Progenitor cell of endocrine pancreas (in vitro differentiated cells): ENCODE measurements around the gene TLCD5. TPM values are rescaled to one million over a fixed set of nuclear protein-coding genes. Genes with fewer than 3 reads are reported as not detected.

ENCODE experiments used
- DNase-seq: peaks from one replicate; pipeline ENCODE4 v3.0.0; 2021; ENCODE audit warnings: low spot score; ENCODE audit not compliant: unreplicated experiment
- H3K27ac Mint-ChIP-seq: 2 replicates; pipeline ENCODE4 v1.8.0; 2021; ENCODE audit warnings: mild to moderate bottlenecking, moderate library complexity, mixed read lengths
- H3K27me3 Mint-ChIP-seq: 2 replicates; pipeline ENCODE4 v1.8.0; 2021; ENCODE audit warnings: mixed read lengths
- H3K36me3 Mint-ChIP-seq: 2 replicates; pipeline ENCODE4 v1.8.0; 2022; ENCODE audit warnings: mixed read lengths; ENCODE audit not compliant: insufficient read depth
- H3K4me1 Mint-ChIP-seq: 2 replicates; pipeline ENCODE4 v1.8.0; 2021; ENCODE audit warnings: low read depth, mixed read lengths
- H3K4me3 Mint-ChIP-seq: 2 replicates; pipeline ENCODE4 v1.8.0; 2021; ENCODE audit warnings: low read depth, mild to moderate bottlenecking, moderate library complexity, mixed read lengths
- H3K9me3 Mint-ChIP-seq: 2 replicates; pipeline ENCODE4 v1.8.0; 2021; ENCODE audit warnings: low read depth, mixed read lengths
- CTCF ChIP-seq: fragments of 200-600 bp; sonication (generic); IDR thresholded peaks from one replicate; pipeline ENCODE4 v1.5.0; 2021; ENCODE audit warnings: antibody characterized with exemption, mild to moderate bottlenecking; ENCODE audit not compliant: unreplicated experiment
- total RNA-seq: library from RNA; stranded (reverse); gene quantifications from 2 replicates; pipeline ENCODE4 v1.2.1, GENCODE V29; 2021

TLCD5 gene
- total RNA-seq, 1 donor from 2014 or later = 9.3 TPM

GRCh38 chr11:120284272-120284671 lies 40.8 kb upstream of the TLCD5 start:
- Mint-ChIP-seq H3K27ac (no peak overlapping the region), H3K4me3 (no peak overlapping the region), H3K27me3 (peaks cover 10% of the 10 kb centered on the region), H3K9me3 (no peaks in the 10 kb centered on the region), H3K36me3 (no peaks in the 10 kb centered on the region), H3K4me1 (peaks cover 1% of the 10 kb centered on the region)
- DNase-seq = no peak
- TF ChIP-seq CTCF = no peak

DNA sequence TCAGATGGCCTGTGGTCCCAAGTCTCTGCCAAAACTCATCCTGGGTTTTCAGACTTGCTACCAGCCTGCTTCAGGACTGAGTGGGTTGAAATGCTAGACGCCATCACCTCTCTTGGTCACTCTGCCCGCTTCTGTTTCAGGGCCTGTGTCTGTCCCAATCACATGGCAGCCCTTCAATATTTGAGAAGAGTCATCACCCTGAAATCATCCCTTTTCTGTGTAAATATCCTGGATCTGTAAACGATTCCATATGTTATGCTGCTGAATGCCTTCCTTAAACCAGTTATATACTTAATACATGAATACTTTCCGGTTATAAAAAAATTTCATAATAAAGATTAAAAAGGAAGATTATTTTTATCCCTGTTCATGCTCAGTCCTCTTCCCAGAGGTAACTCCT lies 39.8 kb upstream of the TLCD5 start:
- no peaks in the 10 kb centered on the region for H3K36me3 Mint-ChIP-seq
- no peak for DNase-seq
- H3K4me1 Mint-ChIP-seq = peaks cover 1% of the 10 kb centered on the region
- no peak overlapping the region for H3K4me3 Mint-ChIP-seq
- H3K27me3 Mint-ChIP-seq = peaks cover 18% of the 10 kb centered on the region
- TF ChIP-seq CTCF = no peak
- no peaks in the 10 kb centered on the region for H3K9me3 Mint-ChIP-seq
- H3K27ac Mint-ChIP-seq = no peak overlapping the region

GRCh38 chr11:120288021-120288420 lies 37.1 kb upstream of the TLCD5 start:
- H3K9me3 Mint-ChIP-seq = no peaks in the 10 kb centered on the region
- no peaks in the 10 kb centered on the region for H3K36me3 Mint-ChIP-seq
- H3K4me3 Mint-ChIP-seq = no peak overlapping the region
- H3K4me1 Mint-ChIP-seq = no peaks in the 10 kb centered on the region
- DNase-seq = no peak
- no peak overlapping the region for H3K27ac Mint-ChIP-seq
- H3K27me3 Mint-ChIP-seq = peaks cover 23% of the 10 kb centered on the region
- no peak for TF ChIP-seq CTCF

DNA sequence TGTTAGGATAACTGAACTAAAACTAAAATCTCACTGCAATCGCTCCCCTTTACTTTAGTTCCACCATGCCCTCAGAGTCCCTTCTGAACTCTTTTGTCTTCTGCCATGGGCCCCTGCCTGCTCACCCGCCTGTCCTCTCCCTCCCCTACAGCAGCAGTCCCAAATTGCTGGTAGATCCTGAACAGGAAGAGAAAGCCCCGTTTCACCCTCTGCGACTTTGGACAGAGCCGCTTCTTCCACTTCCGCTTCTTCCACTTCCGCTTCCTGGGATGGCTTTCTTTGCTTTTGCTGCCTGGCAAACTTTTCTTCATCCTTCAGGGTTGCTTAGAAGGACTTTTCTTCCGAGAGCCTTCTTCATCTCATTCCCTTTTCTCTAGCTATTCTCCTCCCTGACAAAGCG lies 35.7 kb upstream of the TLCD5 start:
- H3K9me3 Mint-ChIP-seq = no peaks in the 10 kb centered on the region
- H3K27ac Mint-ChIP-seq = peak overlapping the region; percentile 38
- no peak for TF ChIP-seq CTCF
- no peak overlapping the region for H3K4me3 Mint-ChIP-seq
- DNase-seq = no peak
- H3K4me1 Mint-ChIP-seq = no peaks in the 10 kb centered on the region
- peaks cover 37% of the 10 kb centered on the region for H3K27me3 Mint-ChIP-seq
- no peaks in the 10 kb centered on the region for H3K36me3 Mint-ChIP-seq

DNA sequence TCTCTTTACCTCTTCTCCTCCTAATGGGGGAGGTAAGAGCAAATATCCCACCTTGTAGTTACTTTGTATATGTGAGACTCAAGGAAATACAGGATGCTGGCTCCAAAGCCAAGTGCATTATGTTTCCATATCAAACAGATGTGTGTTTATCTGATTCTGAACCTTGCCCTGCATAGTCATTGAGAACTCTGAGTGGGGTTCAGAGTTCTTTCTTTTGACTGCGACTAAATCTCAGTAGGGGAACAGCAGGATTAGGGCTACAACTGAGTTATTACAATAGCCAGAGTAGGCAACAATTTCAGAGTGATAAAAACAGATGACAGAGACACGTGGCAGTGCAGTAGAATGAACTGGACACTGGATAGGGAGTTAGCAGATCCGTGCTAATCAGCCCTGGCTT lies 34.1 kb upstream of the TLCD5 start:
- Mint-ChIP-seq H3K27me3 (peaks cover 42% of the 10 kb centered on the region), H3K4me3 (no peak overlapping the region), H3K9me3 (no peaks in the 10 kb centered on the region), H3K27ac (no peak overlapping the region), H3K36me3 (no peaks in the 10 kb centered on the region), H3K4me1 (no peaks in the 10 kb centered on the region)
- TF ChIP-seq CTCF = no peak
- DNase-seq = no peak
